GM19099 (cell line): Measurements from ENCODE around the gene TACR2.

ENCODE experiments used
- POLR2A ChIP-seq: IDR thresholded peaks from 3 replicates; pipeline ENCODE4 v1.6.1; 2011; ENCODE audit warnings: low read depth; ENCODE audit not compliant: insufficient read length; ENCODE audit errors: extremely low read depth

The TACR2 gene

DNA sequence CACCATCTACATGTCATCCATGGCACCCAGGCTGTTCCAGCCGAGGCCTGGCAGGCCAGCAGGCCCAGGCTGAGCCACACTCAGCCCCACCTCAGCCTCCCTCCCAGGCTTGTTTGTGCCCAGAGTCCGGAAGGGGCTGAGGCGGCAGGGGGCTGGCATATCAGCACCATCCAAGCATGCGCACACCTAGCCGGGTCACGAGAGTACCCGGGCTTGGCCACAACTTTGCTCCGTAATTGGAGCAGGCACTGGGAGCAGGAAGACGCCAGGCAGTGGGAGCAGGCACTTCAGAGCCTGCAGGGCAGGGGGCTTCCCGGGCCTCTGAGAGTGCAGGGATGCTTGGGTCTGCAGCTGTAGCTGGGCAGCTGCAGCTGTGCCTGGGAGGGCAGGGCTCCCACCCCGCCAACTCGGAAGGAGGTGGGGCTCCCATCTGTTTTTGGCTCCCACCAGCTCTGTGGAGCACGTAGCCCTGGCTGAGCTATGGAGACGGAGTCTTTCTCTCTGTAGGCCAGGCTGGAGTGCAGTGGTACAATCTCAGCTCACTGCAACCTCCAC is 19.3 kb upstream of the TACR2 start:
- TF ChIP-seq POLR2A = no peak

DNA sequence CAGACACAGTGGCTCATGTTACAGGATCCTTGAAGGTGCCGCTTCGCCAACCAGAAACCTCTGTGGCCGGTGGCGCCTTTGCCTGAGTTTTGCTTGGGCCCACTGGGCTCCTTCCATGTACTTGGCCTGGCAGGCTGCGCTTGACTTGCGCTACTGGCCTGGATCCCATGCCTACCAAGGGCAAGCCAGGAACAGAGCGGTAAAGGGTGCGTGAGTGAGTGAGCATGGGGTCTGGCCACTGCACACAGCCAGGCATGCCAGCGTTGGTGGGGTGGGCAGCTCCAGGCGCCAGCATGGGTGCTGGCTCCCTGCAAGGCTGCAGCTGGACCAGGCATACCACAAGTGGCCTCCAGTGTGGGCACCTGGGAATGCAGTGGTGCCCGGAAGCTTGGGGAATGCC is 18.2 kb upstream of the TACR2 start:
- no peak for TF ChIP-seq POLR2A

DNA sequence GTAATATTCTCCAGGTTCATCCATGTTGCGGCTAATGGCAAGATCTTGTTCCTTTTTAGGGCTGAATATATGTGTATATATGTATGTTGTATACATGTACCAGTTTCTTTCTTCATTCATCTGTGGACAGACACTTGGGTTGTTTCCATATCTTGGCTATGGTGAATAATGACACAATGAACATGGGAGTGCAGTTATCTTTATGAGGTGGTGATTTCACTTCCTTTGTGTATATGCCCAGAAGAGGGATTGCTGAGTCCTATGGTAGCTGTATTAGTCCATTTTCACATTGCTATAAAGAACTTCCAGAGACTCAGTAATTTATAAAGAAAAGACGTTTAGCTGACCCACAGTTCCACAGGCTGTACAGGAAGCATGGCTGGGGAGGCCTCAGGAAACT is 17.5 kb upstream of the TACR2 start:
- no peak for TF ChIP-seq POLR2A

DNA sequence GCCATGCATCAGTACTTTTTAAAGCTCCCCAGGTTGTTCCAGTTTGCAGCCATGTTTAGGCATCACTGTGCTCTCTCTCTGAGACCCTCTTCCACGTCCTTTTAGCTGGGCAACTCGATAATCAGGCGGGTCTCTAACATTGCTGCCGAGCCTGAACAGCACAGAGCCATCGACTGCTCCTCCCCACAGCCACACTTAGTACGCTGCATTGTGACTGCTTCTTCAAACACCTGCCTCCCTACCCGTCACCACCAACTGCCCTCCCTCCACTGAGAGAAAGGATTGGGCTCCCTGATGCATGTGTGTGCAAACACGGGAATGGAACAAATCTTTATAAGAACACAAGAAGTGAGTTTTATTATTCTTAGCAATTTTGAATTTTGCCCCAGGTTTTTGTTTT is 11.4 kb upstream of the TACR2 start:
- TF ChIP-seq POLR2A = no peak

DNA sequence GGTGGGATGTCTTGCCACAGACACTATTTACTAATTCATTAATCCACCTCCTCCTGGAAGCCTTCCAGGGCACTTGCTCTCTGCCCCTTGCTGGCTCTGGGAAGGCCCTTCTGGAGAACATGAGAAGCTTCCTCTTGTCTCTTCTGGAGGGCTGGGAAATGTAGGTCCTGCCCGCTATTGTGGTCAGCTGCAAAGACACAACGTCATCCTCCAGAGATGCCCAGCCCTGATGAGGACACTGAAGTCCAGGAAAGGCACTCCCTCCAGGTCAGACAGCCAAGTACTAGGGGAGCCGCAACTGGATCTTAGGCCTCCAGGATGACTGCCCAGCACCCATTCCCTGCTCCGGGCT is 9.6 kb upstream of the TACR2 start:
- no peak for TF ChIP-seq POLR2A

DNA sequence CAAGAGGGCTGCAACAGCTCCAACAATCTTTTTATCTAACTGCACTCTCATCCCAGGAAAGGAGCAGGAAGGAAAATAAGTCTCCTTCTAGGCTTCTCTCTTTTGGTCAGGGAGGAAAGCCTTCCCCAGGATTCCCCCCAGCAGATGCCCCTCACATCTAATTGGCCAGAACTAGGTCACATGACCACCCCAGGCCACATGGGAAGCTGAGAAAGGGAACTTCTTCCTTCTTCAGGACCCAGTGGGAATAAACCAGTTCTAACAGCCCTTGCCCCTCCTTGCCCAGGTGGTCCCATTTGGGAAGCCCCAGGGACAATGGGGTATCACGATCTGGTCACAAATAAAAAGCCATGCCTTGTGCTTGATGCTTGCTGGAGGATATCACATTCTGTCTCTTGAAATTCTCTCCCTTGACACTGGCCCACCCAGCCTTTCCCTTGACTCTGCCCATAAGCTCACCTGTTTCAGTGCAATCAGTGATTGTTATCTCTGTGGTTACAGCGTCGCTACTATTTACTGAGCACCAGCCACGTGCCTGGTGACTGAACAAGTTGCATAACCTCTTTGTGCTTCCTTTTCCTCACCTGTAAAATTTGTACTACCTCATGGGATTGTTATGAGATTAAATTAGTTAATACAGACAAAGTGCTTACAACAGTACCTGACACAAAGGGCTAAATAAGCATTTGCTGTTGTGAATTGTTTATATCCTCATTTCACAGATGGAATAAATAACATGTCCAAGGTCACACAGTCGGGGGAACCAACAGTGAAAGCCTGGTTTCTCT is 9.0 kb upstream of the TACR2 start:
- TF ChIP-seq POLR2A = no peak

DNA sequence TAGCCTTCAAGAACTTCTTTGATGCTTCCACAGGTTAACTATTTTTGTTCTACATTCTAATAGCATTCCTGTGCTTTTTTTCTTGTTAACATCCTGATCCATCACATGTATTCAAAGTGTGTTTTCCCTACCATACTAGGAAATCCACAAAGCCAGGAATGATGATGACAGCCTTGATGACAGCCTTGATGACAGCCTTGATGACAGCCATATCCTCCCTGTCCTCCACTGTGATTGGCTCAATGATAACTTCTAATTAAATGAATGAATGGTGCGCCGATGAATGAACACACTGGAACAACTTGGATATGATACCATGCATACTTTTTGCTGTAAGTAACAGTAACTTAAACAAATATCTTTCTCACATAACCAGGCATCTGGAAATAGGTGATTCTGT is 8.3 kb upstream of the TACR2 start:
- no peak for TF ChIP-seq POLR2A

DNA sequence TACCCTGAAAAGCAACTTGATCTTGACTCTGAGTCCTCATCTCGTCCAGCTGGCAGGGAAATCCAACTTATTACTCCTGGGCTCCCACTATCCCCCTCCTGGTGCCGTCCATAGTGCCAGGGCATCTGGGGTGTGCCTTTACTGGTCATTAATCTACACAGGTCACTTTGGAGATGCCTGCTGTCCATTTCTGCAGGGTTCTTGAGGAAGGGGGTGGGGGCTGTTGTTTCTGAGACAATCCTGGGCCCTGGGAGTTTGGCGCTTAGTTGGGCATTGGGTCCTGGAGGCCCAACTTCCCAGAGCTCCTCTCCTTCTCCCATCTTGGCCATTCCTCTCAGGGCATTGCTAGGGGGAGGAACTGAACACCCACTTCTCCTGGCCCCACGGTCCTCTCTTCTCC is 6.0 kb upstream of the TACR2 start:
- no peak for TF ChIP-seq POLR2A

DNA sequence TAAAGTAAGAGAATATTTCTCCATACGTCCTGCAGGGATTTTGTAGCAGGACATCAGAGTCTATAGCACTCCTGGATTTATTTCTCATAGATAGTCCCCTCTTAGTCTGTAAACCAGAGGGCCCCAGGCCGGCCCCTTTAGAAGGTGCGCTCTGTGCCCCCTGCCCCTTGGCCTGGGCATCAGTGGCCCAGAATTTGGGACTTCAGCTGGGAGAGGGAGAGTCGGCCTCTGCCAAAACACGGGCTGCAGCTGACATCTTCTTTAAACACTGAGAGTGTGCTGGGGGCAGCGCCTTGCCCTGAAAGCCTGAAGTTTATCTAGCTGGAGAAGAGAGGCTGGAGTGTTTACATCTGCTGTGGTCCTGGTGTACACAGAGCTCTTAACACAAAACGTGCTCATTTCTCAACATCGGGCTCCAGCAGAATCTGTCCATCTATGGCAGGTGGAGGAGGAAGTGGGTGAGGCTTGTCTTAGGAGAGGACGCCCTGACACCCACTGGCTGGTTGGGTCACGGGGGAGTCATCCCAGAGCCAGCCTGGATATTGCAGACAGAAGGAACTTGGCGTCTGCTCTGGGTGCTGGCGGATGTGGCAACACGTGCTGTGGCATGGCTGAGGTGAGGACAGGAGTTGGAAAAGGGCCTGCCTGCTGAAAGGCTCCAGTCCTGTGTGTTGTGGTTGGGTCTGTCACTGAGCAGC is 5.0 kb upstream of the TACR2 start:
- TF ChIP-seq POLR2A = no peak

DNA sequence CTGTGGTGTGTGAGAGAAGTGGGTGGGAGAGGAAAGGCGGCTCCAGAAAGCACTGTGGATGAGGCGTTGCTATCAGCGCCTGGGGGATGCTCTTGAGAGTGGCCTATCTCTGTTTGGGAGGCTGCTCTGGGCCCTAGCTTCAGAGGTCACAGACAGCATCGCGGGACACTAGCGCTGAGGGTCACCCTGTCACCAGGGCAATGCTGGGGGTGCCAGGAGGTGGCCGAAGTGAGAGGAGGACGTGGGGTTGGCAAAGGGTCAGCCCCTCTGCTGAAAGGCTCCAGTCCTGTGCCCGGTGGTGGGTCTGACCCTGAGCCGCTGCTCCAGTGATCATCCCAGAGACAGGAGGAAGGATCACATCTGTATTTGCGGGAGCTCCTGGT is 3.0 kb upstream of the TACR2 start:
- TF ChIP-seq POLR2A = no peak

DNA sequence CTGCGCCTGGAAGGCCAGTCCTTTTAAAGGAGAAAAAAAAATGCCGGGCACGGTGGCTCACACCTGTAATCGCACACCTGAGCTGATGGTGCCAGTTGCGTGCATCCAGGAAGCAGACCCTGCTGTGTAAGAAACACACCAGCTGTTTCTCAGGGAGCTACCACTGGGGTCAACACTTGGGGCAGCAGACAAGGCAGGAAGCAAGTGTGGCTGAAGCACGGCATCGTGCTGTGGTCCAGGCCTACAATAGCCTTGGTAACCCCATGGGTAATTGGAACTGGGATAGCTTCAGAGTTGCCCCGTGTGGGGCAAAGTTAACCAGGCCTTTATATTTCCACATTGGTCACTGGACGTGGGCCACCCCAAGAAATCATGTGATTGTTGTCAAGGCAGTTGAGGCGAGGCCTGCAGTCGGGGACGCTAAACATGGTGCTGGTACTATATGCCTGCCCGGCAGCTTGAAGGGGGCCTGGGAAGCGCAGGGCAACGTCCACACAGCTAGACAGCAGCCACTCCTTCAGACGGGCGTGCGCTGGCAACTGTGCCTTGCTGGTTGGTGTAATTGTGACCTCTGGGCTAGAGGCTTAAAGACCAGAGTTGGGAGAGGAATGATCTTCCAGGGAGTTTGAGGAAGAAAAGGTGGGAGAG is 2.5 kb upstream of the TACR2 start:
- TF ChIP-seq POLR2A = no peak

DNA sequence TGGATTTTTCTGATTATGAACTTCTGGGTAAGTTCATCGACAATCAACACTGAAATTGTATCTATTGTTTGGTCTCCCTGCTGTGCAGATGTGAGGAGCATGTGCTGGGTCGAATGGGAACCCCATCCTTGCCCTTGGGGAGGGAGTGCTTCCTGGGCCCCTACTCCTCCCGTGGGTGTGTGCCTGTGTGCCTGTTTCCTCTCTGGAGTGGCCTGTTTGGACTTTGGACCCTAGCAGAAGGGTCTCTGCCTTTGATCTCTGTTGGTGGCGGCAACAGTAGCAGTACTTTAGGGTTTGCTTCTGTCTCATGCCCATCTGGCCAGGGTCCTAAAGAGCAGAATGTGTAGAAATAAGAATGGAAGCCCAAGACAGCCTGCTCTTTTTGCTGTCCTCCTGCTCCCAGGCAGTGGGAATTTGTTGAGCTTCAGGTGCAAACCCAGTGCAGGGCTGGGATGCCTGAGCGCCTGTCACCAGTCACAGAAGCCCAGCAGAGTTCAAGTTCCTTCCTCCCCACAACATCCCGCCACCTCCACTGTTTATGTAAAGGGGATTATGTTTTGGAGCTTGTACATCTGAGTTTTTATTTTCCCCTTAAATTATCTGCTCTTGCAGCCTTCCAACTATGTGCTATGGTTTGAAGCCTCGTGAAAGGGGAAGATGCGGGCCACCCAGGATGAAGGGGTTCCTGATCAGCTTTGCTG is 1.5 kb upstream of the TACR2 start:
- TF ChIP-seq POLR2A = no peak

DNA sequence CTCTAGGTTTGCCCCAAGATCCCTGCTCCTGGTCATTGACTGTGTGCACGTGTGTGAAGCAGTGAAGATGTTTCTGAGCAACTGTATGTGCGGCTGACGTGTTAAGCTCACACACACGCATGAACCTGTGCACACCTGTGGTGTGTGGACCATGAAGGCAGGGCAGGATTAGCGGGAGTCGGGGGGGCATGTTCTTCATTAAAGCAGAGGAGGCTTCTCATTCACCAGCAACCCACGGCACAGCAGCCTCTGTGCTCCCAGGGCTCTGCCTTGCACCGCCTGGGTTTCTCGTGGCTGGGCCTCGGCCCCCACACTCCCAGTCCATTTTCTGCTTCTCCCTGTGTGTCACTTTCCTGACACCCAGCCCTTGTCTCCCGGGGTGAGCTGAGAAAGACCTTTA is 824 bp upstream of the TACR2 start:
- no peak for TF ChIP-seq POLR2A

DNA sequence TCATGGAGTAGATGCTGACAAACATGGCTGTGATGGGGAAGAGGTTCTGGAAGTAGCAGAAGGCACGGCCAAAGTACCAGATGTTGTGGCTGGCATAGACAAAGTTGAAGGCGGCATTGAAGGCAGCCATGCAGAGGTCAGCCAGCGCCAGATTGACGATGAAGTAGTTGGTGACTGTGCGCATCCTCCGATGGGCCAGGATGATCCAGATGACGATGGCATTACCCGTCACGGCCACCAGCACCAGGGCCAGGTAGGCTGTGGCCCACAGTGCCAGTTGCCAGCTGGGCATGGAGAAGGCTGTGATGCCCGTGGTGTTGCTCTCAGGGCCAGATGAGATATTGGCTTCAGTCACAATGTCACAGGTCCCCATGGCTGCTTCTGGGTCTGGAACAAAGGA is 767 bp downstream of the TACR2 start:
- TF ChIP-seq POLR2A = no peak

DNA sequence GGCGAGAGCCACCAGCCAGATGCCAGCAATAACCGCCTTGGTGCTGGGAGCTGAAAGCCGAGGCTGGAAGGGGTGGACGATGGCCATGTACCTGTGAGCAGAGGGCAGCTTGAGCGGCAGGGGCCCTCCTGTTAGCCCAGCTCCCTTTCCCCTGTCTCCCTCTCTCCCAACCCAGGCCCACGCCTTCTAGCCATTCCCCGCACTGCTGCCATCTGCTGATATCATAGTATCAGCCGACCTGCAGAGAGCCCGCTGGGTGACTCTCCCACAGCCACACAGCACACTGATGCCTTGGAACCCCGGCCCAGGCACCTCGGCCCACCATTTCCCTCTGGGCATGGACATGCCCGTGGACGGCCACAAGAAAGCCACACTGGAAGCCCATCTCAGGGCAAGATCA is 1.7 kb downstream of the TACR2 start:
- no peak for TF ChIP-seq POLR2A
